Brain microvascular endothelial cell (primary cell): ENCODE results near the gene PRAC1.

Experiments used
- DNase-seq: peaks from one replicate; pipeline ENCODE4 v3.0.0-alpha.2; 2020
- H3K27ac ChIP-seq: fragments of 250-450 bp; sonication (Bioruptor Pico); 2 replicates; pipeline ENCODE4 v1.5.1; 2020; ENCODE audit warnings: mild to moderate bottlenecking, moderate library complexity
- H3K27me3 ChIP-seq: fragments of 250-450 bp; sonication (Bioruptor Pico); replicated peaks from 2 replicates; pipeline ENCODE4 v1.5.1; 2020; ENCODE audit warnings: mild to moderate bottlenecking
- H3K36me3 ChIP-seq: fragments of 250-450 bp; sonication (Bioruptor Pico); replicated peaks from 2 replicates; pipeline ENCODE4 v1.5.1; 2020; ENCODE audit warnings: mild to moderate bottlenecking
- H3K4me3 ChIP-seq: 2 replicates; pipeline ENCODE4 v1.5.1; 2011; ENCODE audit warnings: low read depth, mild to moderate bottlenecking, control low read depth, low read length, moderate library complexity
- in situ Hi-C: cut with HindIII; loops from 2 replicates; pipeline ENCODE4 v1.10.0; 2017; ENCODE audit warnings: low sequenced_read_pairs, low pct_ligation_motif_present
- TF ChIP-seq, protein P1 (sequence below): IDR thresholded peaks from 2 replicates; pipeline ENCODE4 v1.5.1; 2011; ENCODE audit warnings: low read depth, mild to moderate bottlenecking, moderate library complexity, low read length, control low read depth, inconsistent platforms; ENCODE audit errors: missing control alignments

The PRAC1 gene

DNA sequence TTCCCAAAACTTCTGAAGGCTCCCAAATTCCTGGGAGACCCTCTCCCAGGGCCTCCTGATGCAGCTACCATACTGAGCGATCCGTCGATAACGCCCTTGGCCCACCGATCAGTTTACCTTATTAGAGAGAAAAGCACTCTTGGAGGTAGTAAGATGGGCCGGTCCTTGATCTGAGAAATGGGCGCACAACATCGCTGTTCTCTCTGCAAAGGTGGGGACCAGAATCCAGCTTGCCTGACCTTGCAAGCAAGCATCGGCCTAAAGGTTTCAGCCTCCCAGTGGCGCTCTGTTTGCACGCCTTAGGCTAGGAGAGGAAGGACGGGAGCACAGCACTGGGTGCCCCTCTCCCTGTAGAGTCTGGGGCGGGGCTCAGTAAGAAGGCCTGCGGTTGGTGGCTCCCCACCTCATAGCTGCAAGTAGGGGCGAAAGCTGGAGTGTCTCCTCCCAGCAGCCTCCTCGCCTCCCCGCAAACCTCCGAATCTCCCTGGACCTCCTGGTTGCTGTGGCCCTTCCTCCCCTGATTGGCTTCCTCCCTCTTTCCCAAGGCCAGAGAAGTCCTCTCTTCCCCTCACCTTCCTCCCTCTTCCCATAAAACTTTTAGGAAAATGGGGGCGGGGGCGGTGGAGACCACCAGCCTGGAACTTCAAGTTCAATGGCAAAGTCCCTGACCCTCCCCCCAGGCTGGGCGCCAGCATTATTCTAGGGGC is at the start of gene PRAC1:
PRAC1 (minus strand) TSS at position 318 of the 707 bp plus-strand sequence; CDS start at position 192, 126 bp downstream.
- H3K36me3 ChIP-seq, result no peaks in the 10 kb centered on the region
- in situ Hi-C loops, result no loop called here
- H3K27ac ChIP-seq, result no peak within 1 kb of the TSS
- DNase-seq, result no peak
- TF ChIP-seq, protein P1, sequence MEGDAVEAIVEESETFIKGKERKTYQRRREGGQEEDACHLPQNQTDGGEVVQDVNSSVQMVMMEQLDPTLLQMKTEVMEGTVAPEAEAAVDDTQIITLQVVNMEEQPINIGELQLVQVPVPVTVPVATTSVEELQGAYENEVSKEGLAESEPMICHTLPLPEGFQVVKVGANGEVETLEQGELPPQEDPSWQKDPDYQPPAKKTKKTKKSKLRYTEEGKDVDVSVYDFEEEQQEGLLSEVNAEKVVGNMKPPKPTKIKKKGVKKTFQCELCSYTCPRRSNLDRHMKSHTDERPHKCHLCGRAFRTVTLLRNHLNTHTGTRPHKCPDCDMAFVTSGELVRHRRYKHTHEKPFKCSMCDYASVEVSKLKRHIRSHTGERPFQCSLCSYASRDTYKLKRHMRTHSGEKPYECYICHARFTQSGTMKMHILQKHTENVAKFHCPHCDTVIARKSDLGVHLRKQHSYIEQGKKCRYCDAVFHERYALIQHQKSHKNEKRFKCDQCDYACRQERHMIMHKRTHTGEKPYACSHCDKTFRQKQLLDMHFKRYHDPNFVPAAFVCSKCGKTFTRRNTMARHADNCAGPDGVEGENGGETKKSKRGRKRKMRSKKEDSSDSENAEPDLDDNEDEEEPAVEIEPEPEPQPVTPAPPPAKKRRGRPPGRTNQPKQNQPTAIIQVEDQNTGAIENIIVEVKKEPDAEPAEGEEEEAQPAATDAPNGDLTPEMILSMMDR, result no peak
- H3K4me3 ChIP-seq, result no peak within 1 kb of the TSS
- peaks cover 98% of the 10 kb centered on the region for H3K27me3 ChIP-seq

DNA sequence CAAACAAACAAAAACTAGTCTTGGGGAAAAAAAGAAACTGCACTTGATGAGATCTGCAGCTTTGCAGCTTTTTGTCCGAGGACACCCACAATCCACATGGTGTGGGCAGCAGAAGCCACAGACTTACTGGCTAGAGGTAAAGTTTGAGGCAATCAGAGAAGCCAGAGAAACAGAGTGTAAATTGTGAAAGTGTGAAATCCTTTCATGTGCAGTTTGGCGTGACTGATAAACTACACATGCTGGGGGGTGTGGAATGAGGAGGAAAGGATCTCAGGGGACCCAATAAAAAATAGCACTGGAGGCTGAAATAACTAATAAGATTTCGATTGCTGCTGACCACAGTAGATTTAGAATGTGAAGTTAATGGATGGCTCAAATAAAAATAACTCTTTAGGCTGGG is 48.6 kb upstream of the PRAC1 start:
- TF ChIP-seq, protein P1, result no peak
- H3K4me3 ChIP-seq, result no peak overlapping the region
- H3K36me3 ChIP-seq, result no peaks in the 10 kb centered on the region
- H3K27me3 ChIP-seq, result peaks cover 2% of the 10 kb centered on the region
- in situ Hi-C loops, result no loop called here
- no peak overlapping the region for H3K27ac ChIP-seq
- no peak for DNase-seq

DNA sequence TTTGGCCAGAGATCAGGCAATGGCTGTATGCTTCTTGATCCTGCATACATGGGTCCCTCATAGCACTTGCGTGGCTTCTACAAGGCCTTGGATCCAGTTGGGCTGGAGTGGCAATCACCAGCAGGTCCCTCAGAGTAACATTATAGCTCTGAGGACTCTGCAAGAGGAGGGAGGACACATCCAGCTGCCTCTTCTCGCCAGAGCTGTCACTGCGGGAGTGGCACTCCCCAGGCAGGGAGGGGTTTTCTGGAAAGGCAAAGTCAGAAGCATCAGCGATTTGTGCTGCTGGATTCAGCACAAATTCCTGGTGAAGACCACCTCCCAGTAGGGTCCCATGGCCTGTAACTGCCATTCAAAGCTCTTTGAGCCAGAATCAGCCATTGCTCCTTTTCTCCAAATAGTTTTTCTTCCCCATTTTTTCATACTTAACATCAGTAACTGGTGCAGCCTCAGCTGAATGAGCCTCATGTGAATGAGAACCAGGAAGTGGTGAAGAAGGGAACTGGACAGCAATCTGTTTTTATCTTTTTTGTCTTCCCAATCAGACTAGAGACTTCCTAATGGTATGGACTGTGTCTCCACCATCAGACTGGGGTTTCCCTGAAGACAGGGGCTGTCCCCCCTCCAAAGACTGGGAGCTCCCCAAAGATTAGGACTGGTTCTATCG is 46.8 kb upstream of the PRAC1 start:
- H3K27ac ChIP-seq, result no peak overlapping the region

DNA sequence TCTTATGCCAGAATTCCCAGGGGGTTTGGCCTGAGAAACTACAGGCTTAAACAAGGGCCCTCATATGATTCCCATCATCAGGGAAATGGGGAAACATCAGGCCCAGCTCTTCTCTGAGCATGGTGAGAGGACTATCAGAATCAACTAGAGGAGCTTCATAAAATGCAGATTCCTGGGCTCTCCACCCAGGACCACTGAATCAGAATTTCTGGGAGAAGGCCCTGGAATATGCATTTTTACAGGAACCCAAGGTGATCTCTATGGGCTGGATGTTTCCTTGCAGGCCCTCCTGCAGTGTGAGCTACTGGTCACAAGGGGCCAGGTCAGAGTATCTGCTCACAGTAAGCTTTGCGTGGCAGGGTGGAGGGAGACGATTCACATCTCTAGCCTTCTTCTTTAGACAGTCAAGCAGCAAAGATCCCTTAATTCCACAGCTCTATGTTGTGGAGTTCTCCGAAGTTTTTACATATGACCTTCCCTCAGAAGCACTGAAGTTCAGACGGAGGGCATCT is 45.0 kb upstream of the PRAC1 start:
- DNase-seq, result no peak
- Histone ChIP-seq H3K4me3 (no peak overlapping the region), H3K27me3 (peaks cover 5% of the 10 kb centered on the region), H3K36me3 (no peaks in the 10 kb centered on the region), H3K27ac (no peak overlapping the region)
- TF ChIP-seq, protein P1, result peak; percentile 2
- in situ Hi-C loops, result no loop called here

More for the DNA sequence above, 46.8 kb upstream of the PRAC1 start:
- Histone ChIP-seq H3K36me3 (no peaks in the 10 kb centered on the region), H3K4me3 (no peak overlapping the region), H3K27me3 (peaks cover 2% of the 10 kb centered on the region)
- in situ Hi-C loops, result no loop called here
- TF ChIP-seq, protein P1, result no peak
- DNase-seq, result no peak

DNA sequence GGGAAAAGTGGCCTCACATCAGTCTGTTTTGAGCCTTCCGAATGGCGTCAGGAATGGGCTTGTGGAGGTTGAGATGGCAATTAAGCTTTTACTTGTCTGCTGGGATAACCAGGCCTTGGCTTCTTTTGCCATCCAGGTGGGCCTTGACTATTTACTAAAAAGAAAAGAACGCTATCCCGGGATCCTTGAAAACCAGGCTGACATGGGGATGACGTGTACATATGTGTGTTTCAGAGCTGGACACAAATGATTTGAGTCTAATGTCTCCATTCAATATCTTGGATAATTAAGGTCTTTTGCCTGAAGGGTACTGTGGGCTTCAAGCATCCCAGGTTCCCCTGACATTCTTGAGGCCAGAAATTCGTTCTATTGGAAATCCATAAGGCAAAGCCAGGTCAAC is 38.8 kb upstream of the PRAC1 start:
- TF ChIP-seq, protein P1, result no peak
- in situ Hi-C loops, result no loop called here
- no peak overlapping the region for H3K27ac ChIP-seq
- no peak overlapping the region for H3K4me3 ChIP-seq
- no peak for DNase-seq
- peaks cover 29% of the 10 kb centered on the region for H3K27me3 ChIP-seq
- H3K36me3 ChIP-seq, result no peaks in the 10 kb centered on the region
